Tongue (tissue), 2 donors: ENCODE measurements around the gene DCST1. TPM values are rescaled to one million over a fixed set of nuclear protein-coding genes. Genes with fewer than 3 reads are reported as not detected.
"Not testable (repeated sequence)": the region's sequence is repeated elsewhere in the genome, so short reads cannot be mapped to it uniquely, and the experiment has no call there.

ENCODE experiments used
- DNase-seq: peaks from one replicate; pipeline ENCODE4 v3.0.0-alpha.2; 2015
- total RNA-seq: library from RNA; depleted of rRNA; stranded (reverse); fragments of >200 nt; gene quantifications from one replicate; pipeline ENCODE4 v1.2.3, GENCODE V29; 2014

The DCST1 gene, protein sequence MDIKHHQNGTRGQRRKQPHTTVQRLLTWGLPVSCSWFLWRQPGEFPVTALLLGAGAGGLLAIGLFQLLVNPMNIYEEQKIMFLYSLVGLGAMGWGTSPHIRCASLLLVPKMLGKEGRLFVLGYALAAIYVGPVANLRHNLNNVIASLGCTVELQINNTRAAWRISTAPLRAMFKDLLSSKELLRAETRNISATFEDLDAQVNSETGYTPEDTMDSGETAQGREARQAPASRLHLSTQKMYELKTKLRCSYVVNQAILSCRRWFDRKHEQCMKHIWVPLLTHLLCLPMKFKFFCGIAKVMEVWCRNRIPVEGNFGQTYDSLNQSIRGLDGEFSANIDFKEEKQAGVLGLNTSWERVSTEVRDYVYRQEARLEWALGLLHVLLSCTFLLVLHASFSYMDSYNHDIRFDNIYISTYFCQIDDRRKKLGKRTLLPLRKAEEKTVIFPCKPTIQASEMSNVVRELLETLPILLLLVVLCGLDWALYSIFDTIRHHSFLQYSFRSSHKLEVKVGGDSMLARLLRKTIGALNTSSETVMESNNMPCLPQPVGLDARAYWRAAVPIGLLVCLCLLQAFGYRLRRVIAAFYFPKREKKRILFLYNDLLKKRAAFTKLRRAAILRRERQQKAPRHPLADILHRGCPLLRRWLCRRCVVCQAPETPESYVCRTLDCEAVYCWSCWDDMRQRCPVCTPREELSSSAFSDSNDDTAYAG
- total RNA-seq = not detected

DNA sequence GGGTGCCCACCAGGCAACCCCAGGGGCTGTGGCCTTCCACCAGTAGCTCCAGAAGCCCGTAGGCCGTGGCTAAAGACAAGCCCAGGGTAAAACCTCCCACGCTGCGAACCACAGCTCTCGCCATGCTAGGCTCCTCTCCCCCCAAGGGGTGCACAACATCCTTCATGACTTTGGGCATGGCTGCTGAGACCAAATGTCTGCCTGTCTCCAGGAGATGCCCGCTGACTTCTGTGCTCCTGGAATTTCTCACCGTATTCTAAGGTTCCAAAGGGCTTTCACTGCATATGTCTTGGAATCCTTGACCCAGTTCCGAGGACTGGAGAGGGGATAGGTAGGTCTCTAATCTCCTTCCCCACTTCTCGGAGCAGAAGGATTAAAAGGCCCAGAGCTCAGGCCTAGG, at the start of gene DCST1, which contains the start of gene DCST2:
Gene DCST1, plus strand, starts transcription at position 301 of the 400 bp plus-strand sequence. CDS start 213 bp downstream, outside the sequence.
Gene DCST2, minus strand, starts transcription at position 258 of the 400 bp plus-strand sequence. Its CDS starts 80 bp downstream, at position 178.
- no peak for DNase-seq

DNA sequence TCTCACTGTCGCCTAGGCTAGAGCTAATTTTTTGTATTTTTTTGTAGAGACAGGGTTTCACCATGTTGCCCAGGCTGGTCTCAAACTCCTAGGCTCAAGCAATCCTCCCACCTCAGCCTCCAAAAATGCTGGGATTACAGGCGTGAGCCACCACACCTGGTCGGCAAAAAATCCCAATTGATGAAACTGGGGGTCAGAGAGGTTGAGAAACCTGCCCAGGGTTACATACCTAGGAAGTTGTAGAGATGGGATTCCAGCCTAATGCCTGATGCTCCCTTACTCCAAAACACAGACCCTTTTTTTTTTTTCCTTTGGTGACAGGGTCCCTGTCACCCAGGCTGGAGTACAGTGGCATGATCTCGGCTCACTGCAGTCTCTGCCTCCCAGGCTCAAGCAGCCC, 46.9 kb upstream of the DCST1 start:
- not testable (repeated sequence) for DNase-seq

DNA sequence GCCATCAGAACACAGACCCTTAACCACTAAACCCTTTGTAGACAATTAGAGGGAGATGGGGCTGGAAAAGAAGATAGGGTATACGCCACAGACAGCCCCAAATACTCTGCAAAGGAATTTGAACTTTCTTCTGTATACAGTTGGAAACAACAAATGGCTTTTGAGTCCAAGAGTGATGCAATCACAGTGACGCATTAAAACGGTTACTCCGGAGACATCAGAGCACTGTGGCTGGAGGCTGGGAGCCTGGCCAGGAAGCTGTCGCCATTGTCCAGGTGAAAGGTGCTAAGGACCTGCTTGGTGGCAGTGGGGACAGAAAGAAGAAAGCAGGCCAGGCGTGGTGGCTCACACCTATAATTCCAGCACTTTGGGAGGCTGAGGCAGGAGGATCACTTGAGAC, 46.3 kb upstream of the DCST1 start:
- no peak for DNase-seq

DNA sequence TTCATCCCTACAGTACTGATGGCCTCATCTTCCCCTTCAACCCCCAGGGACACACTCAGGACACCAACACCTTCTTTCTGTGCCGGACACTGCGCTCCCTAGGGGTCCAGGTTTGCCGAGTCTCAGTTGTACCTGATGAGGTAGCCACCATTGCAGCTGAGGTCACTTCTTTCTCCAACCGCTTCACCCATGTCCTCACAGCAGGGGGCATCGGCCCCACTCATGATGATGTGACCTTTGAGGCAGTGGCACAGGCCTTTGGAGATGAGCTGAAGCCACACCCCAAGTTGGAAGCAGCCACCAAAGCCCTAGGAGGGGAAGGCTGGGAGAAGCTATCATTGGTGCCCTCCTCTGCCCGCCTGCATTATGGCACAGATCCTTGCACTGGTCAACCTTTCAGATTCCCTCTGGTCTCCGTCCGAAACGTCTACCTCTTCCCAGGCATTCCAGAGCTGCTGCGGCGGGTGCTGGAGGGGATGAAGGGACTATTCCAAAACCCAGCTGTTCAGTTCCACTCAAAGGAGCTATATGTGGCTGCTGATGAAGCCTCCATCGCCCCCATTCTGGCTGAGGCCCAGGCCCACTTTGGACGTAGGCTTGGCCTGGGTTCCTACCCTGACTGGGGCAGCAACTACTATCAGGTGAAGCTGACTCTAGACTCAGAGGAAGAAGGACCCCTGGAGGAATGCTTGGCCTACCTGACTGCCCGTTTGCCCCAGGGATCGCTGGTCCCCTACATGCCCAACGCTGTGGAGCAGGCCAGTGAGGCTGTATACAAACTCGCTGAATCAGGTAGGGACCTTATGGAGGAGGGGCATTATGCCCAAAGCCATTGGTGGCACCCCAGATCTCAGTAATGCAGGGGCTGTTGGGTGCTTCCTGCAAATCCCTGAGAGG, 45.3 kb upstream of the DCST1 start:
- no peak for DNase-seq

DNA sequence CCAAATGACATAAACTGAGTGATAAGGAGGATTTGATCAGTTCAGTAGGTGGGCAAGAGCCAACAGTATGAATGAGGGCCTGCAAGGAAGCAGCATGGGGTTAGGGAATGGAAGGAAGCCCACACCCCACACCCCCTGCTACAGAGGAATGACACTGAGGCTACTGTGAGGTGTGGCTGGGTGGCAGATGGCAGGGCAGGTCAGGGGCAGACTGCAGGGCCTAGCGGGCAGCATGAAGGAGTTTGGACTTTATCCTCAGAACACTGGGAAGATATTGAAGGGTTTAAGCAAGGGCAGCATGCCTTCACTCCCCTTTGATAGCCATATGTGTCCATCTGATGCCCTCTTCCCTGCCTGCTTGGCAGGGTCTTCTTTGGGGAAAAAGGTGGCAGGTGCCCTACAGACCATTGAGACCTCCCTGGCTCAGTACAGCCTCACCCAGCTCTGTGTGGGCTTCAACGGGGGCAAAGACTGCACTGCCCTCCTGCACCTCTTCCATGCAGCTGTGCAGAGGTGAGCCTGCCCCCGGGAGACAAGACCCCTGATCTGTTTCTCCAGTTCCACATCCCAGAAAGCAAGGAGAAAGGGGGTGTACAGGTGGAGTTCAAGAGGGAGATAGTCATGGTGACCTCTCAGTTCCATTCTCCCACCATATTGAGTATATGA, 44.3 kb upstream of the DCST1 start:
- DNase-seq = no peak

DNA sequence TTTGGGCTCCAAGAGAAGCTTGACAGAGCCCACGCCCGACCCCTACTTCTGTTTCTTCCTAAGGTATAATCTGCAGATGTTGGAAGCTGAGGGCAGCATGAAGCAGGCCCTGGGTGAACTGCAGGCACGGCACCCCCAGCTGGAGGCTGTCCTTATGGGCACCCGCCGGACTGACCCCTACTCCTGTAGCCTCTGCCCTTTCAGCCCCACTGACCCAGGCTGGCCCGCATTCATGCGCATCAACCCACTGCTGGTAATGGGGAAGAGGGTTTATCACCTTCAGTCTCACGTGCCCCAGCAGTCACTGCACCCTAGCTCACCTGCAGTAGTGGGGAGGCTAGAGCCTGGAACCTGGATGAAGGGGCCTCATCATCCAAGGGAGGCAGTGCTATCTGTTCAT, 43.3 kb upstream of the DCST1 start:
- DNase-seq = no peak

DNA sequence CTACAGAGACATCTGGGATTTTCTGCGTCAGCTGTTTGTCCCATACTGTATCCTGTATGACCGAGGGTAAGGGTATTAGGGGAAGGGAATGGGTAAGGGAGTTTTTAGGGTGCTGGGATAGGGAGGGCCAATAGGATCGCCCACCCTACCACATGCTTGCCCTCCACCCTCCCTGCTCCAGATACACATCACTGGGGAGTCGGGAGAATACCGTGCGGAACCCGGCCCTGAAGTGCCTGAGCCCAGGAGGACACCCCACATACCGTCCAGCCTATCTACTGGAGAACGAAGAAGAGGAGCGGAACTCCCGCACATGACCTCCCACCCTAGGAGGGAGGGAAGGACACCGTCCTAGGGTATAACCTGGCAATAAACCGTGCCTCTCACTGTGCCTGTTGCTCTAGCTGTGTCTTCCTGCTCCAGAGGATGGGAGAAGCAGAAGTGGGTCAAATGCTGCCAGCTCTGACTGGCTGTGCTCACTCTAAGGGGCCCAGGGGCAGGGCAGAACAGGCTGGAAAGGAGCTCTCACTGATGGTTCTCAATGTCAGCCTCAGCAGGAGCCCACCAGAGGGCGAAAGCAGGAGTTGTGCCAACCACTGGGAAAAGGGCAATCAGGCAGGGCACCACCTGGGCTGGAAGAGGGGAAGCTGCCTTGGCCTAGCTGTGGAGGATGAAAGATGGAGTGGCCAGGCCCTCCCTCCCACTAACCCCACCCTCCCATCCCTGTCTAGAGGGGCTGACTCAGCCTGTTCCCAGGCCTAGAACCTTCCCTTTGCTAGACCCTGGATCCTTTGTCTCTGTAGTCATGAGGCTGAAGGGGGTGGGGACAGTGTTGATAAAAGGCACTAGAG, 40.7 kb upstream of the DCST1 start:
- no peak for DNase-seq

DNA sequence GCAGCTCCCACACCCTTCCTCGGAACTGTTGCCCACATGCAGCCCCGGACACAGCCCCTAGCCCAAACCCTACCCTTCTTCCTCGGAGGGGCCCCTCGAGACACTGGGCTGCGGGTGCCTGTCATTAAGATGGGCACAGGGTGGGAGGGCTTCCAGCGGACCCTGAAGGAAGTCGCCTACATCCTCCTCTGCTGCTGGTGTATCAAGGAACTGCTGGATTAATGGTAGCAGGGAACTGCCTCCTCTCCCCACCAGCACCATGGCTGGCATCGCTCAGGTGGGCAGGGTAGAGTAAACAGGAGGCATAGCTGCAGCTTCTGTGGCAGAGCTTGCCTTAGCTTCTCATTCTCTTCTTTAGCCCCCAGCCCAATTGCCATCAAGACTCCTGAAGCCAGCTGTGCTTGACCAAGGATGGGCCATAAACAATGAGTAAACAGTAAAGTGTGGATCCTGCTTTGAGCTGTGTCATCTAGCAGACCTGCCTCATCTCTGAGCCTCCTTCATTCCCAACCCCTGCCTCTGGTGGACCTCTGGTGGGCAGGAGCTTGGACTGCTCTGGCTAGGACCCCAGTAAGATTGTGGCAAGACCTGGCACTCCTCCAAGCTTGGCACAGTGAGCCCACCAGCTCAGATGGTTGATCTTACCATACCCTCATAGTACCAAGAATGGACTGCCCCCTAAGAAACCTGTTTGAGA, 39.9 kb upstream of the DCST1 start, which contains the start of gene LENEP:
Gene LENEP, plus strand, starts transcription at position 15 of the 697 bp plus-strand sequence. Its CDS starts 22 bp downstream, at position 37.
- DNase-seq = no peak

DNA sequence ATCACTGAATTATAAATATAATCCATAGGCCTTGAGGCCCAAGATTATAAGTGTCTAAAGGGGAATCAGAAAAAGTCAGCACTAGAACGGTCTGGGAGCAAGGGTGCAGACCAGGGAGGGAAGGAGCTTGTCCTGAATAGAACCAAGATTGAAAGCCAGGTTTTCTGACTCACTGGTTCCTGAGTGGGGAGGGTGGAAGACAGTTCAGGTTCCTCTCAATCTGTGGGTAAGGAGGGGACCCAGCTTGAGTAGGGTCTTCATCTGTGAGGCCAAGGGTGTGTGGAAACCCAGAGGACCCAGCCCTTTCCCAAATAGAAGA, 39.4 kb upstream of the DCST1 start:
- DNase-seq = no peak

DNA sequence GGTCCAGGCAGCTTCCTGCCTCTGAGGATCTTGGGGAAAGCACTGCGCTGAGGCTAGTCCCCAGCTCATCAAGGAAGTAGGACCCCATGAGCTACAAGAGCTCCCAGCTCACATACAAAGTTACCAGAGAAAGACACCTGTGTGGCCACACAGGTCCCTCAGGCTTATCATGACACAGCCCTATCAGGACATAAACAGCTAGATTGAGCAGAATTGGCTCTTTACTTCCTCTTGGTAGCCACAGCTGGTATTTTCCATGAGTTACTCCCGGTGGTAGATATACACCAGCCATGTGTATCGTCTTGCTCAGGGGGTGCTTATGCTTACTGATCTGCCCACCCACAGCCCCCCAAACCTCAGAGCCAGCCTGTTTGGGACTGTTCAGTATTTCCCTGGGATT, 39.0 kb upstream of the DCST1 start:
- DNase-seq = no peak

DNA sequence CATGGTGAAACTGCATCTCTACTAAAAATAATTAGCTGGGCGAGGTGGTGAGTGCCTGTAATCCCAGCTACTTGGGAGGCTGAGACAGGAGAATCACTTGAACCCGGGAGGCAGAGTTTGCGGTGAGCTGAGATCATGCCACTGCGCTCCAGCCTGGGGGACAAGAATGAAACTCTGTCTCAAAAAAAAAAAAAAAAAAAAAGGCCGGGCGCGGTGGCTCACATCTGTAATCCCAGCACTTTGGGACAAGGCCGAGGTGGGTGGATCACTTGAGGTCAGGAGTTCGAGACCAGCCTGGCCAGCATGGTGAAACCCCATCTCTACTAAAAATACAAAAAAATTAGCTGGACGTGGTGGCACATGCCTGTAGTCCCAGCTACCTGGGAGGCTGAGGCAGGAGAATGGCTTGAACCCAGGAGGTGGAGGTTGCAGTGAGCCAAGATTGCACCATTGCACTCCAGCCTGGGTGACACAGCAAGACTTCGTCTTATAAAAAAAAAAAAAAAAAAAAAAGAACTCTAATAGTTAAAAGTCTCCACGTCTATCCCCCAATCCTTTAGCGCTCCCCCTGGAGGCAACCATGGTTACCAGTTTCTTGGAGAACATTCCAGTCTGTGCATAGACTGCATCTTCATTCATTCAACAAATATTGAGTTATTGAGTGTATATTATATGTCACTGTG, 38.2 kb upstream of the DCST1 start:
- DNase-seq = peak; percentile 73

DNA sequence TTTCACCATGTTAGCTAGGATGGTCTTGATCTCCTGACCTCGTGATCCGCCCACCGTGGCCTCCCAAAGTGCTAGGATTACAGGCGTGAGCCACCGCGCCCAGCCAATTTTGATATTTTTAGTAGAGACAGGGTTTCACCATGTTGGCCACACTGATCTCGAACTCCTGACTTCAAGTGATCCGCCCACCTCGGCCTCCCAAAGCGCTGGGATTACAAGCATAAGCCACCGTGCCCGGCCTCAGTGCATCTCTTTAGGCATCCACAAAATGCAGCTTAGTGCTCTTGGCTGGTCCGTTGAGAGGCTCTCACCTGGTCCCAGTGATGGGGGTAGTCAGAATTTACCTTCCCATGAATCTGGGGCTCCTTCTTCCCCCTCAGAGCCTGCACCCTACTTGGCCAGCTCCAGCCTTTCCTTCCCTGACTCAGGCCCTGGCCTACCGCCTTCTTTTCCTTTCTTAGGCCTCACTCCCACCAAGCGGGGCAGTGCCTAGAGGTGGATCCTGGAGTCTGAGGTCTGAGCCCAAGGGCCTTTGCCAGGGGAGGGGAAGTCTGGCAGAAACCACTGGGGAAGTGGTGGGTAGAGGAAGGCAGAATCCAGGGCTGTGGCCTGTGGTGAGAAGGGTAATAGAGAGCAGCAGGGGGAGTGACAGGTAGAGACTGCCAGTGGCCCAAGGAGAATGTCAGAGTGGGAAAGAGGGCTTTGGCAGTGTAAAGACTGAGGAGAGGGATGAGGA, 36.5 kb upstream of the DCST1 start:
- DNase-seq = no peak

DNA sequence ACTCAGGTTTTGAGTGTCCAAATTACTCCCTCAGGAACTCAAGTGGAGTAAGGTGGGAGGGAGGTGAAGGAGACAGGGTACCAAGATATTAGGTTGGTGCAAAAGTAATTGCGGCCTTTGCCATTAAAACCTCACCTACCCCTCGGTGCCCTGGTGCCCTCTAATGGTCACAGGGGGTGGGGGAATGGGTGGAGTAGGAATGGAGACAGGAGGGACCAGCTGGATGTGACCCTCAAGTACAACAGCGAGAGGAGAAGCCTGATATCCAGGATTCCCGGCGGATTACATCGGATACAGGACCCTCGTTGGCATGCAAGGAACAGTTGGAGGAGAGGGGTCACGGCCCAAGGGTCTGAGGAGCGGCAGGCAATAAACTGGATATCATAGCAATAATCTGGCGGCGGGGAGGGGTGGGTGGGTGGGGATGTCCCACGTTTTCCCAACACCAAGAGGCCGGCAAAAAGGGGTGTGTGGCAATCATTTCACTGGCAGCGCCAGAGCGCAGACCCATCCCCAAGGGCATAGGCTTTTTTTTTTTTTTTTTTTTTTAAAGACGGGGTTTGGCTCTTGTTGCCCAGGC, 35.3 kb upstream of the DCST1 start:
- no peak for DNase-seq

DNA sequence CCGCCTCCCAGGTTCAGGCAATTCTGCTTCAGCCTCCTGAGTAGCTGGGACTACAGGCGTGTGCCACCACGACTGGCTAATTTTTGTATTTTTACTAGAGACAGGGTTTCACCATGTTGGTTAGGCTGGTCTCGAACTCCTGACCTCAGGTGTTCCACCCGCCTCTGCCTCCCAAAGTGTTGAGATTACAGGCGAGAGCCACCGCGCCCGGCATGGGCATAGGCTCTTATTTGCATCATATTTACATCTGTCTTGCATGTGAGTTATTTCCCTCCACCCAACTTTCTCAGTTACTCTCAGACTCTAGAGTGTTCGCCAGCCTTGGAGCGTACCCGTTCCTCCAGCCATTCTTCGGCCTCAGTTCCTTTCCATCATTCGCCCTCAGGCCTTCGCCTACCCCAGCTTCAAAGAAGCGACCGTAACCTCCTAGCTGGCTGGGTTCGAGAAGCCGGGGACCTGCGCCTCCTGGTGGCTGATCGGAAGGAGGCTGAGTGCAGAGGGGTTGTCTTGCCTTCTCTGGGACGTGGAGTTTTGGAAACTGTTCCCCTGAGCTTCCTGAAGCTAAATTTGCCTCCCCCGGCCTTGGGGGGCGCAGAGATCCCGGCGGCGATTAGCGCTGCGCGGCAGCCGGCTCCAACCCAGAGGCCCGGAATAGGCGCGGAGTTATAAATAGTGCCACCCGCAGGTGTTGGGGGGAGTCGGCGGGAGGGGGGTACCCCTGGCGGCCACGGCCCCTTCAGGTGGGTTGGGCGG, 34.6 kb upstream of the DCST1 start:
- peak; percentile 87 for DNase-seq

DNA sequence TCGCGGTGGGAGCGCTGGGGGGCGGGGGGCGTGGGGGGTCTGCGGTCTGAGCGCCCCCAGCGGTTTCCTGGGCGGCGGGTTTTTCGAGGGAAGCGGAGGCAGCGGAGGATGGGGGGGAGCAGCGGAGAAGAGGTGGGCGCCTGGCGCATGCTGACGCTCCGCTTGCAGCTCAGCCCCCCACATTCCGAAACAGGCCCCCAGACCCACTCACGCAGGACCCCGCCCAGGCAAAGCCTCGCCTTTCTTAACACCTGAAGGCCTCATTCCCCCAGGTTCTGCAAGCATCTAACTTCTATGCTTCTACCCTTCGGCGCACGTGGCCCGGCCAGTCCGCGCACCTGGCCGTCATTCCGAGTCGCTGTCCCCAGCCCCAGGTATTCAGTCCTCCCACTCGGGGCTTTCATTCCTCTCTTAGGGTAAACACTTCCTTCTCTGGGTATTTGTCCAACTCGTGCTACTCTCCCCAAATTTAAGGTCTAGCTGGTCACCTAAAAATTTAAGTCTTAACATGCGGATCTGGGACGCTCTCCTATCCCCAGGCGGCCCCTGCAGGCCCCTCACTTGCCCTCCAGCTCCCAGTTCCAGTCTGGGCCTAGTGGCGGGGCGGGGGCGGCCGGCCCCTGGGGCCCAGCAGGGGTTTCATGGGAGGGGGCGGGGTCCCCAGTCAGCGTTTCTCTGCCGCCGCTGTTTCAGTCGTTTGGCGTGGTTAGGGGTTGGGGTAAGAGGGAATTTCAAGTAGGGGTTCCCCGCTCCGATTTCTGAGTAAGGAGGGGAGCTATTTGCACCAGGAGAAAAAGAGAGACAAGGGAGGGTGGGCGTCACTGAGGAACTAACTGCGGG, 33.8 kb upstream of the DCST1 start:
- DNase-seq = peak; percentile 48

DNA sequence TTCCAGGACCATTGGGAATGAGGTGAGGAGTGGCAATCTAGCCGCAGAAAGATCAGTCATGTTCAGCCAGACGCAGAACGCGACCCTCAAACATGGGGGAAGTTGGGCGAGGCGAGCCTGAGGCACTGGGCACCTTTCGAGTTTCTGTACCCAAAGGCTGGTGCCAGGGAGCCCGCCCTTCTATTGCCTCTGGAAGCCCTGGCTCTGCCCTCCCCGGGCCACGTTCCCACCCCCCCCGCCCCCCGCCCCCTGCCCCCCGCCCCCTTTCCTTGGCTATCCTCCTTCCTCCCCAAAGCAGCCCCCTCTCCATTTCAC, 33.3 kb upstream of the DCST1 start:
- no peak for DNase-seq
